ENCODE measurements around the gene KRTAP10-2. TPM values are rescaled to one million over a fixed set of nuclear protein-coding genes. Genes with fewer than 3 reads are reported as not detected.

Gene KRTAP10-2
- total and polyA plus RNA-seq, 2 of the 4 experiments (the other 2 are of a cell fraction), result not detected

DNA sequence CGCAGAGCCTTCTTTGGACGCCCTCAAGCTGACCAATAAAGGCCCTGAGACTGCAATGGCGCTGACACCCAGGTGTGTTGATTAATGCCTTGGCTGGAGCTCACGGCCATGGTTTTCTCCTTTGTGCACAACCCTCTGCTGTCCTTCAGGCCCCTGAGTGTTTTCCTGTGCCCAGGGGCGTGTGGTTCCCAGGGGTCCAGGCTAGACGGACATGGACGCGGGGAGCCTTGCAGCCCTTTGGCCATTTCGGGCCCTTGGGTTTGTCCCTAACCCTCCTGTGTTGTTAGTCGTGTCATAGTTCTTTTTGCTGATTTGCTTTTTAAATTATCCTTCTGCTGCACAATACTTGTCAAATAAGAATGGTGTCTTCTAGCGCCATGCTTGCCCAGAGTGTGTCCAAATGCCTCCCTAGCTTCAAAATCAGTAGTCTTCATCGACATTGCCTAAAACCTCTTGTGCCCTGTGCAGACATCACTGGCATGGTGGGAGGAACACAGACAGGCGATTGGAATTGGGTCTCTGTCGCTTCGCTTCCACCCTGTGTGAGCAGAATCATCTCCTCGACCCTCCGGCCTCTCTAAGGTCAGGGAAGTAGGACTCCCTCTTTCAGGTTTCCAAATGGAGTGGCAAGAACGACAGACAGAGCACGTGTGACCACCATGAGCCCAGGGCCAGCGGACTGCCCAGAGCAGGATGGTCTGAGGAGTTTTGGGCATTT is 24.2 kb upstream of the KRTAP10-2 start:
- ATAC-seq (ENCODE audit: low read depth) (no peak), DNase-seq (no peak)
- H2BK15ac ChIP-seq (ENCODE audit: low read depth, low read length), result no peak overlapping the region
- intact Hi-C loops (cut with micrococcal nuclease) (no loop called here), in situ Hi-C loops (cut with MboI; ENCODE audit: low sequenced_read_pairs) (no loop called here), dilution Hi-C loops (cut with HindIII; ENCODE audit: low sequenced_read_pairs, unreplicated experiment) (no loop called here)
- no peak overlapping the region for H2AK5ac ChIP-seq (ENCODE audit: low read depth, low read length)
- no peak overlapping the region for H2AK9ac ChIP-seq (replicated peaks; ENCODE audit: low read depth, low read length, poor library complexity)
- H3K23ac ChIP-seq (ENCODE audit: low read depth, low read length), result no peak overlapping the region
- H4K20me1 ChIP-seq (ENCODE audit: insufficient read depth, low read length), result no peaks in the 10 kb centered on the region
- TF ChIP-seq POLR2A (IDR thresholded peaks at IDR 0.05; ENCODE audit: low read depth, low read length), result no peak
- no peak for TF ChIP-seq NFE2L2 (IDR thresholded peaks at IDR 0.05; ENCODE audit: low read depth, low read length)
- no peak for TF ChIP-seq MAFK (IDR thresholded peaks at IDR 0.05; ENCODE audit: low read depth, low read length)
- TF ChIP-seq, protein P1, sequence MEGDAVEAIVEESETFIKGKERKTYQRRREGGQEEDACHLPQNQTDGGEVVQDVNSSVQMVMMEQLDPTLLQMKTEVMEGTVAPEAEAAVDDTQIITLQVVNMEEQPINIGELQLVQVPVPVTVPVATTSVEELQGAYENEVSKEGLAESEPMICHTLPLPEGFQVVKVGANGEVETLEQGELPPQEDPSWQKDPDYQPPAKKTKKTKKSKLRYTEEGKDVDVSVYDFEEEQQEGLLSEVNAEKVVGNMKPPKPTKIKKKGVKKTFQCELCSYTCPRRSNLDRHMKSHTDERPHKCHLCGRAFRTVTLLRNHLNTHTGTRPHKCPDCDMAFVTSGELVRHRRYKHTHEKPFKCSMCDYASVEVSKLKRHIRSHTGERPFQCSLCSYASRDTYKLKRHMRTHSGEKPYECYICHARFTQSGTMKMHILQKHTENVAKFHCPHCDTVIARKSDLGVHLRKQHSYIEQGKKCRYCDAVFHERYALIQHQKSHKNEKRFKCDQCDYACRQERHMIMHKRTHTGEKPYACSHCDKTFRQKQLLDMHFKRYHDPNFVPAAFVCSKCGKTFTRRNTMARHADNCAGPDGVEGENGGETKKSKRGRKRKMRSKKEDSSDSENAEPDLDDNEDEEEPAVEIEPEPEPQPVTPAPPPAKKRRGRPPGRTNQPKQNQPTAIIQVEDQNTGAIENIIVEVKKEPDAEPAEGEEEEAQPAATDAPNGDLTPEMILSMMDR (conservative IDR thresholded peaks at IDR 0.05; ENCODE audit: low read depth, low read length), result no peak
- no peak for TF ChIP-seq BHLHE40 (IDR thresholded peaks at IDR 0.05; ENCODE audit: low read depth, low read length)
- TF ChIP-seq RCOR1 (IDR thresholded peaks at IDR 0.05; ENCODE audit: insufficient replicate concordance, low read length), result no peak
- TF ChIP-seq, protein P2, sequence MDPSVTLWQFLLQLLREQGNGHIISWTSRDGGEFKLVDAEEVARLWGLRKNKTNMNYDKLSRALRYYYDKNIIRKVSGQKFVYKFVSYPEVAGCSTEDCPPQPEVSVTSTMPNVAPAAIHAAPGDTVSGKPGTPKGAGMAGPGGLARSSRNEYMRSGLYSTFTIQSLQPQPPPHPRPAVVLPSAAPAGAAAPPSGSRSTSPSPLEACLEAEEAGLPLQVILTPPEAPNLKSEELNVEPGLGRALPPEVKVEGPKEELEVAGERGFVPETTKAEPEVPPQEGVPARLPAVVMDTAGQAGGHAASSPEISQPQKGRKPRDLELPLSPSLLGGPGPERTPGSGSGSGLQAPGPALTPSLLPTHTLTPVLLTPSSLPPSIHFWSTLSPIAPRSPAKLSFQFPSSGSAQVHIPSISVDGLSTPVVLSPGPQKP (IDR thresholded peaks at IDR 0.05; ENCODE audit: borderline replicate concordance, low read depth, low read length), result no peak
- H3K4me3 ChIP-seq (ENCODE audit: insufficient read depth, low read depth, low read length), result no peak overlapping the region
- BruUV-seq (replicated peaks), result no TSS peak
- no peak overlapping the region for H2AFZ ChIP-seq (replicated peaks; ENCODE audit: low read length, poor library complexity)
- no peaks in the 10 kb centered on the region for H3K36me3 ChIP-seq (ENCODE audit: control insufficient read depth, insufficient read depth, low read length)
- no peak overlapping the region for H3K4ac ChIP-seq (ENCODE audit: low read depth, low read length)
- H3K9me3 ChIP-seq (ENCODE audit: control insufficient read depth, insufficient read depth, low read length), result peaks cover 11% of the 10 kb centered on the region
- 60% methylated on average over 7 of the region's 20 CpGs; no CpG with 5 or more reads in 1 of the 2 experiments for WGBS, 2 experiments (ENCODE audit: extremely low coverage in 2 of 2, insufficient read length in 1 of 2)
- peaks cover 3% of the 10 kb centered on the region; the same call in 1 of the 2 replicates for H3K27me3 ChIP-seq (ENCODE audit: control insufficient read depth, insufficient read depth, low read length)
- no peak overlapping the region for H4K8ac ChIP-seq (ENCODE audit: low read depth in 2 of 2, low read length in 2 of 2)
- no peaks in the 10 kb centered on the region for H3K79me1 ChIP-seq (ENCODE audit: low read depth in 1 of 2, low read length in 2 of 2)
- H3K56ac ChIP-seq (ENCODE audit: extremely low read depth, insufficient read depth, low read length), result no peak overlapping the region
- no peak overlapping the region for H4K5ac ChIP-seq (ENCODE audit: low read depth, low read length)
- no peak overlapping the region for H2BK5ac ChIP-seq (ENCODE audit: low read depth, low read length, poor library complexity, severe bottlenecking)
- H3K4me1 ChIP-seq (ENCODE audit: control insufficient read depth, insufficient read depth, low read length), result no peaks in the 10 kb centered on the region
- no peak overlapping the region for H3K14ac ChIP-seq (replicated peaks; ENCODE audit: low read depth, low read length)
- no peak overlapping the region for H2BK120ac ChIP-seq (ENCODE audit: low read depth, low read length)
- H3K4me2 ChIP-seq (ENCODE audit: low read depth, low read length), result no peak overlapping the region
- H4K91ac ChIP-seq (ENCODE audit: insufficient read depth, low read depth, low read length), result no peak overlapping the region
- H2BK20ac ChIP-seq (ENCODE audit: low read depth, low read length), result no peak overlapping the region
- no peak overlapping the region for H3K18ac ChIP-seq (ENCODE audit: low read depth, low read length)
- CTCF ChIA-PET, result no interaction called here
- H3K27ac ChIP-seq (ENCODE audit: insufficient read depth, low read length), result no peak overlapping the region
- no peak overlapping the region for H3K9ac ChIP-seq (ENCODE audit: low read depth, low read length)
- POLR2A ChIA-PET (ENCODE audit: unreplicated experiment), result no interaction called here
- no peaks in the 10 kb centered on the region for H3K9me1 ChIP-seq (ENCODE audit: insufficient read depth, low read length)

Measured in IMR-90 (cell line).